D341Med (cell line): Measurements from ENCODE around the gene ATXN7.

Experiments used
- DNase-seq: peaks from one replicate; pipeline ENCODE4 v3.0.0; 2012; ENCODE audit warnings: low spot score

Gene ATXN7

DNA sequence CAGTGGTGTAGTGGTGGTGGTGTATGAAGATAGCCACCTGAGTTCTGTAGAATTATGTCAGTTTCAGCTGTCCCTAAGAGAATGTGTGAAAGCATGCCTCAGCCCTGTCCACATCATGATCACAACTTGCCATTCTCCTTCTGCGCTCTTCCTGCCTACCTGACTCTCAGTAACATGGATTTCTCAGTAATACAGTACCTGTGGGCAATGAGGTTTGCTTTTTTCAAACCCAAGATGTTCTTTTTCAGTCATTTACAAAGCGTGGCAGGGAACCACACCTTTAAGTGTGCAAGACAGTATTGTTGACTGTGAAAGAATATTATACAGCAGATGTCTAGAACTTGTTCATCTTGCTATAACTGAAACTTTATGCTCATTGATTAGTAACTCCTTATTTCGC, 120.7 kb downstream of the ATXN7 start:
- DNase-seq: no peak

DNA sequence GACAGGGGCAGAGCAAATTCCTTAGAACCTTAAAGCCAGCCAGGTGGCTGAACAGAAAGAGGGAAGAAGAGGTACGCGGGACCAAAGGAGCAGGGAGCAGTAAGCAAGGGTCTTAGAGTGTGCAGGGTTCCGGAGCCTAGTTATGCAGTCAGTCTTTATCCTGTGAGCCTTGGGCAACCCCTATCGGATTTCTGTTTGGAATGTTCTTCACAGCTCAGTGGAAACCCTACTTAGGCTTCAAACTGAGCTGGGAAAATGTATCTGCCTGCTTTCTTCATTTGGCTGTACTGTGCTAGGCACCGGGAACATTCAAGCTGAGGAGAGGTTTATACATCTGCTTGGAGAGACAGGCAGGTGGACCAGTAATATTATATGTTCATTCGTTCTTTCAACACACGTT, 122.5 kb downstream of the ATXN7 start:
- no peak for DNase-seq

DNA sequence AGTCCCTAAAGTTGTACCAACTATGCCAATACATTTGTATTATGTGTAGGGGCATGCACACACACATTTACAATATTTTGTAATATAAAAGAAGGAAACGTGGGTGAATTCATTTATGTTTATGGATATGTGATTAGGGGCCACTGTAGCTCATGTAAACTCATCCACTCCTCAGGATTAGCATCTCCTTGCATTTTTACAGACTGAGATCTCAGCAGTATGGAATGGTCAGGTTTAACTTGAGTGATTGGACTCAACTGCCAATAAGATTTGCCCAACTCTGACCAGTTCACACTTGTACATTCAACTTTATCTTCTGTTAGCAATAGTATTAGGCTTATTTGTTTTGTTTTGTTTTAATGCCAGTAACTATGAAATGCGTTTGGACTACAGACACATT, 123.2 kb downstream of the ATXN7 start:
- DNase-seq: no peak

DNA sequence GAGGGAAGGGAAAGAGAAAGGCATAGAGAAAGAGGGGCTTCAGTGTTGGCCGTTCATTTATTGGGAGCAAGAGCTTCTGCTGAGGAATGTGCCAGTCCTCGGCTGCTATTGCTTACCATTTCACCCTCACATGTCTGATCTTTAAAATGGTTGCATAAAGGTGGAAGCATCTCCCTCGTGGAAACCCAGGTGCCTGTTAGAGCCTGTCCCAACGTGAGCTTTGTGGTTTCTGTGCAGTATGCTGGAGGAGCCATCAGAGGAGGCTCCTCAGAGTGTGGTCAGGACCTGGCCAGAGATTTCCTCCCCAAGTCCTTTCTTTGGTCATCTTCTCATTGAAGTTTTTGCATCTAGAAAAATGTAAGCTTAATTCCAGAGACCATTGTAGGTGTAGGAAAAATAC, 125.3 kb downstream of the ATXN7 start:
- DNase-seq: no peak

DNA sequence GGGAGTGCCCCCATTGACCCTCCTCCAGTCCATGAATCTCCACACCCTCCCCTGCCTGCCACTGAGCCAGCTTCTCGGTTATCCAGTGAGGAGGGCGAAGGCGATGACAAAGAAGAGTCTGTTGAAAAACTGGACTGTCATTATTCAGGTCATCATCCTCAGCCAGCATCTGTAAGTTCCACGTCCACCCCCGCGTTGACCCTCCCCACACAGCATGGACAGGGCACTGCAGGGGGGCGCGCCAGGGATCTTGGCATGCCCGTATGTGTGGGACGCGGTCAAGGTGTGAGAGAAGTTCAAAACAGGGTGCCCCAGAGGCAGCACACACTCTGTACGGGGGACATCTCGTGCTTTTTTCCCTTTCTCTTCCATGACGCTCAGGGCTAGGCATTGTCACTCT, 126.5 kb downstream of the ATXN7 start:
- DNase-seq: no peak

DNA sequence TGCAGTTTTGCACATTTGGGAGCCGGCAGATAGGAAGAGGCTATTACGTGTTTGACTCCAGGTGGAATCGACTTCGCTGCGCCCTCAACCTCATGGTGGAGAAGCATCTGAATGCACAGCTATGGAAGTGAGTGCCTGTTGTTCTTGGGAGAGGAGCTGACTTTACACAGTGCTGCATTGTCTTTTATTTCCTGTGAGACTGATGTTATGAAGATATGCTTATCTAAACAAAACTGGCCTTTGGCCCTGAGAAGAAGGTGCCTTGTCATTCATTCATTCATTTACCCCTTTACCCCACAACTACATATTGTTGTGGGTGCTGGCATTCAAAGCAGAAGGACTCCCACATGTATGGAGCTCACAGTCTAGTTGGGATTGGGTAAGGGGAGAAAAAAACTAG, 127.1 kb downstream of the ATXN7 start:
- no peak for DNase-seq

DNA sequence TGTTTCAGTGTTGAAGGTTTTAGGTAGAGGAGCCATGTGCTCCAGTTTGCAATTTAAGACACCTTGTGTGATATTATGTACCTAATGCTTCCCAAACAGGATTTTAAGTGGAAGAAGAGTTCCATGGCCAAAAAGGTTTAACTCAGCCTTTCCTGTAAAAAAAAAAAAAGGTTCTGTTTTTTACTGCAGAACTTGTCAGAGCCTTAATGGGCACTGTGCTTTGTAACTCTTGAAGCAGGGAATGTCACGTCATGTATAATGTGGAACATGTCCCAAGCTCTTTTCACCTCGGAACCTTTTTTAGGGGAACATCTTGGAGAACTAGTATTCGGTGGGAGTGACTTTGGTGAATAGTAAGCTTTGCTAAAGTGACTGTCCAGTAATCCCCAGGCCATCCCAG, 128.0 kb downstream of the ATXN7 start:
- no peak for DNase-seq

DNA sequence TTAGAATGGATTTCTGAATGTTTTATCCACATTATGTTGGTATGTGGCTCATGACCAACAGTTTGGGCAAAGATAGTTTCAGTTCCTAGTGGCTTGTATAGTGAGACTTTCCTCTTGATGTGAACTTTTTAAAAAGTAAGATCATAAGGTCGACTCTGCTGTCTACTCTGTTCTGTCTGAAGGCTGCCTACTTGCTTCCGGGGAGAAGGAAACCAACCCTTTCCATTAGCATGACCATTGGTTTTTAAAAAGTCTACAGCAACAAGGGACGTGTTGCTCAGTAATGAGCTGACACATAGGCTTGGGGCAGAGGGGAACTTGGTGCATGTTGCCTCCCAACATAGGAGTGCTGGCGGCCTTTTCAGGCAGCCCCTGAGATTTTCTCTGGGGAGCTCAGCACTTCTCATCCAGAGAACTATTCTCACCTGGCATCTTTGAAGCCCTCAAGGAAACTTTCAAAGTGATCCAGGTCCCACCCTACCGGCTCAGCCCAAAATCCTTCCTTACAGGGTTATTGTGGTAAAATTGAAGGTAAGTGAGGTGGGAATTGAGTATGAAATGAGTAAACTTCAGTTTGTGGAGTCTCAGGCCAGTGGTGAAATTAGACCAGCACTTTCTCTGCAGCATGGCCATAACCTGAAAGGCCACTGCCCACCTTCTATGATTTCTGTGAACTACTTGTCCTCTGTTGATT, 129.0 kb downstream of the ATXN7 start:
- no peak for DNase-seq

DNA sequence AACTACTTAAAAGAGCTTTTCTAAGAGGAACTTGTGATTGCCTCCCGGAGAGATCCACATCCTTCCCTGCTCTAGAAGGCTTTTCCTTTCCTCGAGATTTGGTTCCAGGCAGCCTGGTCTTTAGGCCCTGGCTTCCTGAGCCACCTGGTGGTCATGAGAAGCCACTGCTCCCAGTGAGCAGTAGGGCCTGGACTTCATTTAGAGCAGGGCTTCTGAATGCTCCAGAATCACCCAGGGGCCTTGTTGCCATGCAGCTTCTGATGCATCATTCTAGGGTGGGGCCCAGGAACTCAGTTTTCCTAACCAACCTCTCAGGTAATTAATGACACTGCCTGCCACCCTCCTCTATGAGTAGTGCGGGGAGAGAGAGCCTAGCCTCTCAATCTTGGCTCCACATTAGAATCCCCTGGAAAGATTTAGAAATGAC, 130.0 kb downstream of the ATXN7 start:
- DNase-seq: peak; percentile 89

DNA sequence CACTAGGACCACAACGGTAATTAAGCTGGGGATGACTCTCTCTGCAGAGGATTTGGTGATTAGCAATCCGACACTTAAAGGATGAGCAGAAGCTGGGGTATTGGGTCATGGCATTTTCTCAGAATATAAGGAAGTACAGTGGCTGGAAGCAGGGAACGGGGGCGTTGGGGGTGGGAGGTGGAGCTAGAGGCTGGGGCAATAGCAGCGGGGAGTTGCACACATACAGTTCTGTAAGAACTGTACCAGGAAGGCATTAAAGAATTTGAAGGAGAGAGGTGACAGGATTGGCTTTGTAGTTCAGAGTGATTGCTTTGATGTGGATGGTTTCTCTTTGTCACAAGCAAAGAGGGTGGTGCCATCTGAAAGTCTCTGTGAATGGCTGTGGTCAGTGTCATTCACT, 131.4 kb downstream of the ATXN7 start:
- peak; percentile 36 for DNase-seq

DNA sequence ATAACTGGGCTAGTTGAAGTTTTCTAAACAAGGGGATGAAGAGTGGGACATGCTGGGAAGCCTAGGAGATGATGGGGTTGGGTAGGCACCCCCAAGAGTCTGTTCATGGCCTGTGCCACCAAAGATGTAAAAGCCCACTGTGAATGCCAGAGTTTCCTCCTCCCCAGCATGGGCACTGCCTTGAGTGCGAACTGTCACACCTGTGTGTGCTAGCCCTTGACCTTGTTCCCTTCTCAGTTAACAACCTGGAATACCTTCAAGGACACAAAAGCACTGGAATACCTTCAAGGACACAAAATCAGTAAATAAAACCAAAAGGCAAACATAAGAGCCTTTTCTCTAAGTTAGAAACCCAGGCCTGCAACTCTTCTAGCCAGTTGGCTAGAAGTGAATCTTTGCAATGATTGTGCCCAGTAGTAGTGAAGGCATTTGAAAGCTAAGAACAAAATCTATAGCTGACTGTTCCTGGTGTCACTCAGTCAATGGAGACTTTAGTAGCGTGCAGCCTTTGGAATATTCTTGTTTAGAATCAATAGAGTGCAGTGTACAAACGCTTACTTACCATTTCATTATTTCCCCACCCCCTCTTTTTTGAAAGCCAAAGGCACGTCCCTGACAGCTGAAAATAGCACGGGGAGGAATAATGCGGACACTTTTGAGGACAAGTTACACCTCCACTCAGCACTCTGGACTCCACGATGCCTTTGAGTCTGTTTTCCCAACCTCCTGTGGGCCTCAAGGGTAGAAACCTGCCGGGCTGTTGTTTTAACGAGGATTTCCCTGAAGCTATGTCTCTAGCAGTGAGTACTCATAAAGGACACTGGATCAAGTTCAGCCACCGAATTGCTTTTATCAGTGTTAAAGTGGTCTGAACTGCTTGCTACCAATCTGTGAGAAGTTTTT, 135.4 kb downstream of the ATXN7 start:
- DNase-seq: no peak

DNA sequence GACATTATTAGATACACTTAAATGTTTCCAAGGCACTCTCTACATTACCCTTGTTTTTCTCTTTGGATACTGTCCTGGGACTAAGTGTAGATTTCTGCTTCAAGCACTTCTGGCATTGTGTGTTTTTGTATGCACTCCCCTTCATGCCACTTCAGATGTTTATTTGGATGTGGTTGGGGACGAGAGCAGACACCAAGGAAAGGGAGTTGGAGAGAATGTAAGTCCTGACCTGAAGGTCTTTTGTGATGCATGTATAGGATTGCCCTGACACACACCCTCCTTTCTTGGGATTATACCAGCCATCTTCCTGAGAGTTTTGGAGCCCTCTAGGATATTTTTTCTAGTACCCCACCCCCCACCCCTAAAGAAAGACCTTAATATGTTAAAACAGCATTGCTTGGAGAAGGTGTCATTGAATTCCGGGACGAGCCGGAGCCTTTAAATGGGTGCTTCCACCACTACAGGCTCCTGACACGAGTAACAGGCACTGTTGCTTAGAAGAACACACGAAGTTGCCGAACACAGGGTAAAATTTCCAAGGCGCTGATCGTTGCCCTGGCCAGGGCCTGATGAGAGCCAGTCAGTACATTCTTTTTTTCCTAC, 136.9 kb downstream of the ATXN7 start:
- no peak for DNase-seq

DNA sequence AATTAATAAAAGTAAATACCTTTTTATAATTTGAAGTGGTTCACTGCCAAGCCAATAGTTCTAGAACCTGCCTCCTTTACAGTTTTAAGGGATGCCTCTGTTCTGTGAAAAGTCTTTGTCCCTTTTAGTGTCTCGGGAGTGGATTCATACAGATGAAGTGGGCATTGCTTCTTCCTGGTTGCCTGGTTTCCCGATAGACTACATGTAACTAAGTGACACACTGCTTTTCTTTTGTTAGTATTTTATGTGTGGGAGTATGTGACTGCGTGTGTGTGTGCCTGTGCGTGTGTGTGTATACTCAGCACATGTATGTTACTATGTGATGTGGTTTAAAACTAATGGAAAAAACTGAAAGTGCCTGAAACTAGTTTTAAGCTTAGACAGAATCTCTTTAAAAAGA, 138.6 kb downstream of the ATXN7 start:
- DNase-seq: no peak

DNA sequence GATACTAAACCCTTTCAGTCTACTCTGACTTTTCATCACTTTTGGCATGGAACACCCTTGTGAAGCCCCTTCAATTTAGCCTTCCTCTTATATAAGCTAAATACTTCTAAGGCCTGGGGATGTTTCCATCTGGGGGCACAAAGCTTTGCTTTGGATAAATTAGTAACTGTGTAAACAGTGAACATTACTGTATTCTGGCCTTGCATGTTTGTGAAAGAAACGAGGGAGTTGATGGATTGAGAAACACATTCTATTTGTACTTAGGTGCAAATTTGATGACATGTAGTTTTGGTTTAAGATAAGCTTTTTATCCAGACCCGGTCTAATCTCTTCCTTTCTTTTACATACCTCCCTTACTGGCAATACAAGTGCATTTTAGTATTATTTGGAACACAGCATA, 139.9 kb downstream of the ATXN7 start:
- no peak for DNase-seq

DNA sequence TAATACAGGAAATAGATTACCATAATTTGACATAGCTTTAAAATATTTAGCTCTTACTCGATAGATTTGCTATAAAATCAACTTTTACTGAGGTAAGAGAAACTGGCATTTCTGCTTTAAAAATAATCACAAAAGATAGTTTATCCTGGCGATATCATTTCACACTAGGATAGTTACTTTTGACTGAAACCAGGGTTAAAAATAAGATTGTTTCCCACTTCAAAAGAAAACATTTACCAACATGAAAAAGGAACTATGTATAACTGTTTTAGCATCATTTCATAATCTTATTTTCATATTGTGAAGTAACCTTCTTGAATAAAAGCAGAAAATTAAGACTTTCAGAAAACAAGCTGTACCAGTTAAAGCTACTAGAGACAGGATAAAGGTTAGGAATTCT, 144.3 kb downstream of the ATXN7 start:
- no peak for DNase-seq

DNA sequence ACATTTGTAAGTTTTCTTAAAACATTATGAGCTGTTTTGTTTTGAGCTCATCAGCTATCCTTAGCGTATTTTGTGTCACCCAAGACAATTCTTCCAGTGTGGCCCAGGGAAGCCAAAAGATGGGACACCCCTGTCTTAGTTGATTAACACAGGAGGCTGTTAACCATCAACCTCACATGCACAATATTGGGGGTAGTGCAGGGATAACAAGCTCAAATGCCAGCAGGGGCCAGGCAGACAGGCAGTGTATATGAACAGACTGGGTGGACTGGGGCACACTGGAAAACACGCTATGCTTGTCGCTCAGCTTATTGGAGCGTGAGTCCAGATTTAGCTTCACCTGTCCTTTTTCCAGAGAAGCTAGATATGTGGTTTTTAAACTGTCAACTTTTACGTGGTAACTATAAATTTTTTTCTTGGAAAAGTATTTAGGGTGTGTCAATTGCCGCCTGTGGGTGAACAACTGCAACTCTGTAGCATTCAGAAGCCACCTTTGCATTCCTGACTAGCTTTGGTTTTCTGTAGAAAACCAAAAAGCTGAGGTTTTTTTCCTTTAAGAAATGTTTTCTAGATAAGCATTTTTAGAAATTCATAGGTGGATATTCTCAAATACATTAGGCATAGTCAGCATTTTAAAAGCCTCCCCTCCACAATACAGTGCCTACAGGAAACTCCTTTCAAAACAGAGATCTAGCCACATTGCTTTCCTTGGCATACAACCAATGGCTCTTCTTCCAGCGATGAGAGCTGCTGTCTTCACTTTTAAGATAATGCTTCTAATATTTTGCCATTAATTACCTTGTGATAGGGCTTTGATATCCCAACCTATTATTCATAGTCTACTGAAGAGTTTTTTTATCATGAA, 145.1 kb downstream of the ATXN7 start:
- no peak for DNase-seq

DNA sequence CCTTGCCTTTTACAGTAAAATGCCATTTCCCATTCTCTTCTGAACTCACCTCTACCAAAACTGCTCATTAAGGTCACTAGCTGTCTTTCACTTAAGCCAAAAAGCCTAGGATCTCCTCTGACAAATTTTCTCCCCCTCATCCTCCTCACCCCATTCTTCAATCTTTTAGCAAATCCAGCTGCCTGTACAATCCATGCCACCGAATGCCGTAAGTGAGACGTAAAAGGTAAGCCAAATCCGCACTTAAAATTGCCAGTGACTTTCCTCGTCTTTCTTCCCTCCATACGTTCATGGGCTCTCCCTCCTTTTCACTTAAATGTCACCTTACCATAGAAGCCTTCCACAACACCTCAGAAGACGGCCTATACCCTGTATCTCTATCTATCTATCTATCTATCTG, 145.9 kb downstream of the ATXN7 start:
- DNase-seq: no peak

DNA sequence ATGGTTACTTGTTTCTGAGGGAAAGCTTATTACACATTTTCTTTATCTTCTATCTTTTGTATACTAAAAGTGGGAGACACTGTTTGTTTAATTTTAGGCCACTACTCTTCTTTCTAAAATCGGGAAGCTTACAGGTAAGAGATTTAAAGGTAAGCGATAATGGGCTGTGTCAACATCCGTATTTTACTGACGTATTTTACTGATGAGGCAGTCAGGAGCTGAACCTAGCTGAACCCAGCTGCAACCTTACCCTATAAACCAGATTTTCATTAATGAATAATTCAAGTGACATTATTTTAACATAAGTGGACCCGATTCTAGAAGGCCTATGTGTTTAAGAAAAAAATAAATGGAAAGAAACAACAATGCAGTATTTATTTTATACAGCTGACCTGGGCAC, 146.5 kb downstream of the ATXN7 start:
- DNase-seq: no peak

DNA sequence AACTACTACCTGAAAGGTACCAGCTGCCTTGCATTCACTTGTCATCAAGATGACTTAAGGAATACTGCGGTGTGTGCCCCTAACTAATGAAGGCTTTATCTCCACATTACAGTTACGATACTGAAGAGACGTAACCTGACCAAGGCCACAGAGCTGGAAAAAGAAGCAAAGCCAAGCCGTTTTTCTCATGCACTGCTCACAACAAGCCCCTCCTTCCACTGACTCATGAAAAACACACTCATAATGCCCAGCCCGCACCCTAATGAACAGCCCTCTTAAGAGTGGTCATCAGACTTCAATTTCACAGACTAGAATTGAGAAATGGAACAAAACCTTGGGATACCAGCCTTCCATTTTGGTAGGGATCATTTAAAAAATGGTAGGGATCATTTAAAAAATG, 148.0 kb downstream of the ATXN7 start:
- DNase-seq: no peak

DNA sequence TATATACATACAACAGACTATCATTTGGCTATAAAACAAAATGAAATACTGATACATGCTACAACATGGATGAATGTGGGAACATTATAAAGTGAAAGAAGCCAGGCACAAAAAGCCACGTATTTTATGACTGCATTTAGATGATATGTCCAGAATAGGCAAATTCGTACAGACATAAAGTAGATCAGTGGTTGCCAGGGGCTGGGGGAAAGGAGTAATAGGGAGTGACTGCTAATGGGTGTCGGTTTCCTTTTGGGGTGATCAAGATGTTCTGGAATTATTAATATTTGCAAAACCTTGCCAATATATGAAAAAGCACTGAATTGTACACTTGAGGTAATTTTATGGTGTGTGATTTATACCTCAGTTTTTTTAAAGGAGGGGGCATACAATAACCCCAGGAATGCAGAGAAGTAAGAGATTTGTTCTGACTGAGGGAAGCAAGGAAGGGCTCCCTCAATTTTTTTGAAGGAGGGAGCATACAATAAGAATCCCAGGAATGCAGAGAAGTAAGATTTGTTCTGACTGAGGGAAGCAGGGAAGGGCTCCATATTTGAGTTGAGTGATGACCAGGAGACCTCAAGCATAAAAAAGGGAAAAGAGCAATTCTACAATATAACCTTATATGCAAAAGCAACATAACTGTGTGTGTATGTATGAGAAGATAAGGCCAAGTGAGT, 153.4 kb downstream of the ATXN7 start:
- DNase-seq: no peak

DNA sequence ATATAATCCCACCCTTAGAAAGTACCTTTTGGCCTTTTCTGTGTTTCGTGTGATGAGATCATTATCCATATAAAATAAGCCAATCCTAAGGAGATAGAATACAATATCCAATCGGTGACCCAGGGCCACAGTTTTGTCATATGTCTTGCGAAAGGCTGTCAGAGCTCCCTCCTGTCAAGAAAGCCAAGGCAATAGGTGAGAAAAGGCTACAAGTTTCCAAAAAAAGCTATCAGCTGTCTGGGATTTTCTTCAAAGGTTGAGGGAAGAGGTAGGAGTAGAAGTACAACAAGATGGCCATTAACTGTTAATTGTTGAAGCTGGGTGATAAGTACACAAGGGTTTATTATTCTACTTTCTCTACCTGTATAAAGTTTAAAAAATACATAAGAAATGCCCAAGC, 155.6 kb downstream of the ATXN7 start:
- DNase-seq: no peak

DNA sequence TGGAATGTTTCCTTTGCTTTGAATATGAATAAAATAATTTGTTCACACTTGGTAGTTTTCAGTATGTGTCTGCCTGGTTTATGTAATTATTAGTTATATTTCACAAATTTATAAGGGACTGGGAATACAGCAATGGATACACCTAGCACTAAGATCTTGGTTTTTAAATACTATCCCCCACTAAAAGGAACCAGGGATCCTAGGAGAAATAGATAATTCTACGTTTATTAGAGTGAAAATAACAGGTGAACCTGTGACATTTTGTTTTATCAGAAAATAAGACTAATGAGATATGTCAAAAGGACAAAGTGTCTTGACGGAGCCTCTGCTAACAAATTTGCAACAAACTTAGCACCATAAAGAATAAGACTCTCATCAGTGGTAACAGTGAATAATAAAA, 156.2 kb downstream of the ATXN7 start:
- no peak for DNase-seq
